ENCODE results near the gene CHSY1.

DNA sequence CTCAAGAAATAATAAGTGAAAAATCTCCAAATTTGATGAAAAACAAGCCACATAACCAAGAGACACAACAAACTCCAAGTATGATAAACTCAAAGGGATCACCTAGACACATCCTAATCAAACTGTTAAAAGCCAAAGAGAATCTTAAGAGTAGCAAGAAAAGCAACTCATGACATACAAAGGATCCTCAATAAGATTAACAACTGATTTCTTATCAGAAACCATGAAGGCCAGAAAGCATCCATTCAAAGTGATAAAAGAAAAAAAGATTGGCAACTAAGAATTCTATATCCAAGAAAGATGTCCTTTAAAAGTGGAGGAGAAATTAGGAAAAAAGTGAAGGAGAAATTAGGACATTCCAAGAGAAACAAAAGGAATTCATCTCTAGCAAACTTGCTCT is 23.5 kb downstream of the CHSY1 start:
- no peak for TF ChIP-seq POLR2A (IDR thresholded peaks at IDR 0.05)
- TF ChIP-seq, protein P1, sequence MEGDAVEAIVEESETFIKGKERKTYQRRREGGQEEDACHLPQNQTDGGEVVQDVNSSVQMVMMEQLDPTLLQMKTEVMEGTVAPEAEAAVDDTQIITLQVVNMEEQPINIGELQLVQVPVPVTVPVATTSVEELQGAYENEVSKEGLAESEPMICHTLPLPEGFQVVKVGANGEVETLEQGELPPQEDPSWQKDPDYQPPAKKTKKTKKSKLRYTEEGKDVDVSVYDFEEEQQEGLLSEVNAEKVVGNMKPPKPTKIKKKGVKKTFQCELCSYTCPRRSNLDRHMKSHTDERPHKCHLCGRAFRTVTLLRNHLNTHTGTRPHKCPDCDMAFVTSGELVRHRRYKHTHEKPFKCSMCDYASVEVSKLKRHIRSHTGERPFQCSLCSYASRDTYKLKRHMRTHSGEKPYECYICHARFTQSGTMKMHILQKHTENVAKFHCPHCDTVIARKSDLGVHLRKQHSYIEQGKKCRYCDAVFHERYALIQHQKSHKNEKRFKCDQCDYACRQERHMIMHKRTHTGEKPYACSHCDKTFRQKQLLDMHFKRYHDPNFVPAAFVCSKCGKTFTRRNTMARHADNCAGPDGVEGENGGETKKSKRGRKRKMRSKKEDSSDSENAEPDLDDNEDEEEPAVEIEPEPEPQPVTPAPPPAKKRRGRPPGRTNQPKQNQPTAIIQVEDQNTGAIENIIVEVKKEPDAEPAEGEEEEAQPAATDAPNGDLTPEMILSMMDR (IDR thresholded peaks at IDR 0.05): no peak

Measured in heart left ventricle (tissue), 13 donors.